GM04503 (cell line): ENCODE measurements around the gene TOP2A.
"Not testable (repeated sequence)": the region's sequence is repeated elsewhere in the genome, so short reads cannot be mapped to it uniquely, and the experiment has no call there.

Experiments
- DNase-seq: peaks from one replicate; pipeline ENCODE4 v3.0.0-alpha.2; 2012; ENCODE audit warnings: low read depth

The TOP2A gene

GRCh38 chr17:40430272-40431230 lies 12.9 kb upstream of the TOP2A start:
- no peak for DNase-seq

GRCh38 chr17:40427002-40427491 lies 9.4 kb upstream of the TOP2A start:
- DNase-seq, result no peak

- DNase-seq, result no peak
Measured at GRCh38 chr17:40425741-40426140, 8.0 kb upstream of the TOP2A start.

- no peak for DNase-seq
Measured at GRCh38 chr17:40422990-40423633, 5.4 kb upstream of the TOP2A start.

GRCh38 chr17:40419559-40420331 lies 2.0 kb upstream of the TOP2A start:
- no peak for DNase-seq

- DNase-seq, result no peak
Measured at GRCh38 chr17:40418428-40418706, 671 bp upstream of the TOP2A start.

- DNase-seq, result no peak
Measured at GRCh38 chr17:40417258-40417608, 463 bp downstream of the TOP2A start.

- DNase-seq, result no peak
Measured at GRCh38 chr17:40416671-40417070, 1.0 kb downstream of the TOP2A start.

GRCh38 chr17:40415390-40415789 lies 2.3 kb downstream of the TOP2A start:
- no peak for DNase-seq

GRCh38 chr17:40414312-40414711 lies 3.4 kb downstream of the TOP2A start:
- not testable (repeated sequence) for DNase-seq

GRCh38 chr17:40412880-40413279 lies 4.8 kb downstream of the TOP2A start:
- DNase-seq, result no peak

- DNase-seq, result no peak
Measured at GRCh38 chr17:40411821-40412220, 5.9 kb downstream of the TOP2A start.

GRCh38 chr17:40410082-40410481 lies 7.6 kb downstream of the TOP2A start:
- no peak for DNase-seq

GRCh38 chr17:40409540-40409939 lies 8.2 kb downstream of the TOP2A start:
- not testable (repeated sequence) for DNase-seq

- no peak for DNase-seq
Measured at GRCh38 chr17:40407460-40407859, 10.2 kb downstream of the TOP2A start.

GRCh38 chr17:40404003-40404402 lies 13.7 kb downstream of the TOP2A start:
- DNase-seq, result no peak

GRCh38 chr17:40402668-40403067 lies 15.0 kb downstream of the TOP2A start:
- DNase-seq, result no peak

GRCh38 chr17:40399185-40399584 lies 18.5 kb downstream of the TOP2A start:
- no peak for DNase-seq

GRCh38 chr17:40386555-40386954 lies 31.1 kb downstream of the TOP2A start:
- DNase-seq, result not testable (repeated sequence)

- no peak for DNase-seq
Measured at GRCh38 chr17:40382251-40382650, 35.4 kb downstream of the TOP2A start.

GRCh38 chr17:40378966-40379365 lies 38.7 kb downstream of the TOP2A start:
- DNase-seq, result no peak

- no peak for DNase-seq
Measured at GRCh38 chr17:40377832-40378231, 39.9 kb downstream of the TOP2A start.

GRCh38 chr17:40376541-40376940 lies 41.2 kb downstream of the TOP2A start:
- DNase-seq, result not testable (repeated sequence)
